ENCODE data around the gene RARS2.

Gene RARS2

DNA sequence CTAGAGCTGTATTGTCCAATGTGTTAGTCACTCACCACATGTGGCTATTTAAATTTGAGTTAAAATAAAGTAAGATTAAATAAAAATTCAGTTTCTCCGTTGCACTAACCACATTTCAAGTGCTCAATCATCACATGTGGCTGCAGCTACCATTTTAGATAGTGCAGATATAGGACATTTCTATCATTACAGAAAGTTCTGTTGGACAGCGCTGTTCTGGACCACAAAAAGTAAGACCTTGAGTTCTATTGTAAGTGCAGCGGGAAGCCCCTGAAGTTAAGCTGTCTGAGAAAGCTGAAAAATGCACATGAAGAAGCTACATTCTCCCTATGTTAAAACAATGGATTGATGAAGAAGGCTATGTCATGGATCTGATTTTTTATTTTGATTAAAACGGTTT, 1.2 kb upstream of the RARS2 start:
- no peak for DNase-seq
- TF ChIP-seq POLR2A (IDR thresholded peaks at IDR 0.05; ENCODE audit: low read length): no peak
- no peak for TF ChIP-seq GATA1 (IDR thresholded peaks at IDR 0.05; ENCODE audit: low read depth, low read length)

DNA sequence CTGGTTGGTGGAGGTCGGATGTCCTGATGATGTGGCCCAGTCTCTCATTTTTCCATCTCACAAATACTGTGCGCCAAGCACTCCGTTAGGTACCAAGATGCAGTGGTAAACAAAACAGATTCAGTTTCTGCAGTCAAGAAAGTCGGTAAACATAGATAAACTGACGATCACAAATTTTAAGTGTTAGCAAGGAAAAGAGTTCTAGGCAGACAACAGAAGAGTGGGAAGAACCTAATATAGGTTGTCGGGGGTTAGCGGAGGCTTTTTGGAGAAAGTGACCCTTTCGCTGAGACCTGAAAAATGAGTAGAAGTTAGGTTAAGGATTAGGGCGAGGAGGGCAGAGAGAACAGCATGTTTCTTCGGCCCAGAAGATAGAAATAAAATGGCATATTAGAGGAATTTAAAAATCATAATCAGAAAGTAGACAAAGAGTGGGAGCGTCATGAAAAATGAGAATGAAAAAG, 662 bp upstream of the RARS2 start:
- DNase-seq: peak in 1 of 2 experiments; percentile 52
- no peak for TF ChIP-seq GATA1 (IDR thresholded peaks at IDR 0.05; ENCODE audit: low read depth, low read length)
- no peak for TF ChIP-seq POLR2A (IDR thresholded peaks at IDR 0.05; ENCODE audit: low read length)

DNA sequence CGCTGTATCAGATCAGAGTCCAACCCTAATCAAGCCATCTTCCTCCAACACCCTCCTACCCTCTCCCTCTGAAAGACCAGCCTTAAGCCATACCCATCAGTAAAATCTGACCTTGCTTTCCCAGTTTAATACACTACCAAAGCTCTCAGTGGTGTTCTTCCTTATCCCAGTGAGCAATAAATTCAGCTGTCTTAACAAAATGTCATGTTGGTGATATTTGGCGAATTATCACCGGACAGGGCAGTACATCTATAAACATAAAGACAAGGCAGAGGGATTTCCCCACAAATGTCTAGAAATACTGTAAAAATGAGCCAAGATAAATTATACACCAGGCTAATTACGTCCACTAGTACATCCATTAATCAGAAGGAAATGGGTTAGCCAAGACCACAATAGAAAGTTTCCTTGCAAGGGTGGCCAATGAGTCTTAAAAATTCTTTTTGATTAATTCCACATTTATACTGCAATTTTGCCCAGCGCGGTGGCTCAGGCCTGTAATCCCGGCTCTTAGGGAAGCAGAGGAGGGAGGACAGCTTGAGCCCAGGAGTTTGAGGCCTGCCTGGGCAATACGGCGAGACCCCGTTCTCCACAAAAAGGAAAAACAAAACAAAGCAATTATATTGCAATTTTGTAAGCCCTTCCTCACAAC, 905 bp downstream of the RARS2 start:
- DNase-seq: peak in 1 of 2 experiments; percentile 33
- TF ChIP-seq POLR2A (IDR thresholded peaks at IDR 0.05; ENCODE audit: low read length) (no peak), GATA1 (IDR thresholded peaks at IDR 0.05; ENCODE audit: low read depth, low read length) (no peak)

DNA sequence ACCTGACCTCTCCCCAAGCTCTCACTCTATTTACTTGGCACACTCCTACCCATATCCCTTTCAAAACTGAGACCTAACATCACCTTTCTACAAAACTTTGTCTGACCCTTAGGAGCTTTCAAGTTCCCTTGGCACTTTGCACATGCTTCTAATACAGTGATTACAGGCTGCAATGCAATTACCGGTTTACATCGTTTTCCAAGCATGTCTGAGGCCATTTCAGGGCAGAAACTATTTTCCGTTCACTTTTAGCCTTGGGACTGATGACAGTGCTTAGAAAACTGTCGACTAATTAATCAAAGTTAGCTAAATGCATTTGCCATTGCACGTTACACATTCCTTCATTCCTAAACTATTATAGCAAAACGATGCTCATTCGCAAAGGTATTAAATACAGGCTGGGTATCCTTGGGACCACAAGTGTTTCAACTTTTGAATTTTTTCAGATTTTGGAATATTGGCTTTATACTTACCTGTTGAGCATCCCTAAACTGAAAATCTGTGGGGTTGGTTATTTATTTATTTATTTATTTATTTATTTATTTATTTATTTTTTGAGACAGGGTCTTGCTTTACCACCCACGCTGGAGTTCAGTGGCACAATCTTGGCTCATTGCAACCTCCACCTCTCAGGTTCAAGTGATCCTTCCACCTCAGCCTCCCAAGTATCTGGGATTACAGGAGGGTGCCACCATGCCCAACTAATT, 3.3 kb downstream of the RARS2 start:
- no peak for DNase-seq
- TF ChIP-seq POLR2A (IDR thresholded peaks at IDR 0.05; ENCODE audit: low read length): no peak

DNA sequence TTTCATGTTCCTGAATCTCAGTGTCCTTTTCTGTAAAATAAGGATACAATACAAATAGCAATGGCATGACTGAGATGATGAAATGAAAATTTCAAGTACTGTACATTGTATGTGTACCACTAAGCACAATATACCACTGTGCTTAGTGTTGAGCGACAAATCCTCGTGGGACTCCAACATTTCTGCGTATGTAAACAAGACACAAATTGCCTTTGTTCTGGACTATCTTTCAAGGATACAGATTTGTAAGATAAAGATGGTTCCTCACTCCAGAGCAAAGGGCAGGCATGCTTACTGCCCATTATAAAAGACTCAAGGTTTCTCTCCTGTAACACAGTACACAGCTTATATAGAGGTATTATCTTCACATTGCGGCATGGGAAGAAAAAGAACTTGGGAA, 6.0 kb downstream of the RARS2 start:
- no peak for DNase-seq
- TF ChIP-seq GATA1 (IDR thresholded peaks at IDR 0.05; ENCODE audit: low read depth, low read length) (no peak), POLR2A (IDR thresholded peaks at IDR 0.05; ENCODE audit: low read length) (no peak)

DNA sequence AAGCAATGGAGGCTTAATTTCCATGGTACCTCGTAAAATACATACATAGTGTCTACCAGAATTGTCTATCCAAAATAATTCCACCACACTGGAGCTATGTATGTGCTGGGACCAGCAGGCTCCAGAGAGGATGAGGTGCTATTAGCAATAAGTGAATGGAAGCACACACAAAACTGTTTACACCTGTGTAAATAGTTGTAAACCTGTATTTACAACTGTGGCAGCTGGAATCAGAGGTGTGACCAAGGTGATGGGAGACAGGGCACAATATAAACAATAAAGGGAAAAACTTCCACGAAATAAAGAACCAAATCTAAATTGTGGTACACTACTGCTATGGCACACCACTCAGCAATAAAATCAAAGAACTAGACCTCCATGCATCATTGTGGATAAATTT, 14.4 kb downstream of the RARS2 start:
- no peak for DNase-seq
- no peak for TF ChIP-seq POLR2A (IDR thresholded peaks at IDR 0.05; ENCODE audit: low read length)
- no peak for TF ChIP-seq GATA1 (IDR thresholded peaks at IDR 0.05; ENCODE audit: low read depth, low read length)

DNA sequence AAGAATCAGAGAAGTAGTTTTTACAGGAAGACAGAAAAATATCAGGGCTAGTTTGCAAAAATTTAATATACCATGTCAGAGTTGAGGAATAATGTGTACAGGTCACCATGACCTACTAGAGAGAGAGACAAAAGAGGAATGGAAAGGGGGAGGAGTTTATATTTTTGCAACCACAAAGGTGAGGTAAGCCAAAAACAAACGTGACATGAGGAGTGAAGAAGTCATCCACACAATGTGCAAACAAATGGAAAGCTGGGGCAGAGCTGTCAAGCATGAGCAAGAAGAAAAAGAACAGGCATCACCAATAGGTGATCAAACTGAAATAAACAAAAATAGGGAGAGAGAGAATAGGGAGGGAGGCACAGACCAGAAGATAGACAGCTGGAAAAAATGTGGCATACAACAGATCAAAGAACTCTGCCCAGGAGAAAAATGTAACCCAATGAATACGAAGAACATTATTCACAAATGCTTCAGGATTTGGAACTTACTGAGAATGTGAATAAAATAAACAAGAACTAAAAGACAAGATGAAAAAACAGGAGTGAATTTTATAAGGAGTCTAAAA, 15.5 kb downstream of the RARS2 start:
- no peak for DNase-seq
- no peak for TF ChIP-seq POLR2A (IDR thresholded peaks at IDR 0.05; ENCODE audit: low read length)
- TF ChIP-seq GATA1 (IDR thresholded peaks at IDR 0.05; ENCODE audit: low read depth, low read length): no peak

DNA sequence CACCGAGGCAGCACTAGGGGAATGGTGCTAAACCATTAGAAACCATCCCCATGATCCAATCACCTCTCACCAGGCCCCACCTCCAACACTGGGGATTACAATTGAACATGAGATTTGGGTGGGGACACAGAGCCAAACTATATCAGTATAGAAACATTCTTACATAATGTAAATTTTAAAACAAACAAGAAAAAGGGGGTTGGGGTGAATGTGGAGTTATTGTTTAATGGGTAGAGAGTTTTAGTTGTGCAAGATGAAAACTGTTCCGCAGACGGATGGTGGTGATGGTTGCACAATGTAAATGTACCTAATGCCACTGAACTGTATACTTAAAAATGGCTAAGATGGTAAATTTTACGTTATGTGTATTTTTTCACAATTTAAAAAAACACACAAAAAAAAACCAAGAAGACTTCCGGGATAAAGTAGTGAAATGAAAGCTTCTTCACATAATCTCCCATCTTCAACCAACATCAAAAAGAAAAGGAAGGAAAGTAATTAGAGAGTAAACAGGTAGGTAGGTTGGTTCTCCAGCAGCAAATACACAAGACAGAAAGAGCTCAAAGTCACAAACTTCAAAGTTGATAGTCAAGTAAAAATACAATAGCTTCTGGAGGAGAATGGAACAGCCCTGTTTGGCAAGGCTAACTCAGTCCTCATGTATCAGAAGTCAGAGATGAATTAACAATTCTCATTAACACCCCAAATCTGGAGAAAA, 16.3 kb downstream of the RARS2 start:
- TF ChIP-seq GATA1 (IDR thresholded peaks at IDR 0.05; ENCODE audit: low read depth, low read length) (no peak), POLR2A (IDR thresholded peaks at IDR 0.05; ENCODE audit: low read length) (no peak)
- no peak for DNase-seq

DNA sequence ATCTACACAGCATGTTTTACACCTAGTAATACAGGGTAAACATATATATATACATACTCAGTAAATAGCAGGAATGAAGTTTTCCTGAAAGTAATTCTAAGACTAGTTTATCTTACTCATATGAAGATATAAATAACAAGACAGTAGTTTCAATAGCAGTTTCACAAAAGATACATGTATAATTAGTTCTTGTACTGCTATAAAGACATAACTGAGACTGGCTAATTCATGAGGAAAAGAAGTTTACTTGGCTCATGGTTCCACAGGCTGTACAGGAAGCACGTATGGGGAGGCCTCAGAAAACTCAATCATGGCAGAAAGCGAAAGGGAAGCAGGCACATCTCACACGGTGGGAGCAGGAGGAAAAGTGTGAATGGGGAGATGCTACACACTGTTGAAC, 16.9 kb downstream of the RARS2 start:
- no peak for TF ChIP-seq POLR2A (IDR thresholded peaks at IDR 0.05; ENCODE audit: low read length)
- no peak for TF ChIP-seq GATA1 (IDR thresholded peaks at IDR 0.05; ENCODE audit: low read depth, low read length)
- DNase-seq: no peak

DNA sequence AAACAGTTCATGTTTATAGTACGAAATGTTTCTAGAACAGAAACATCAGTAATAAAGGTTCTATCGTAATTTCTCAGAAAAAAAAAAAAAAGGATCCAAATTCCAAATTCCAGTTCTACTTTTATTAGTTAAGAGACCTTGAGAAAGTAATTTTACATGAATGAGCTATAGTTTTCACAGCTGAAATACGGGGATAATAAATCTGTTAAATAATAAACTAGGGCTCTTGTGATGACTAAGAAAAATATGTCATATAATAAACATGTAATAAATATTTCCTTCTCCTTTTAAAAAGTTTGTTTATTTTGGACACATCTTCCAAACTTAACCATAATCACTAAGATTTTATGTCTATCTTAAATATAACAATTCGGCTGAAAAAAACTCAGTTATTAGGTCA, 17.8 kb downstream of the RARS2 start:
- no peak for DNase-seq
- no peak for TF ChIP-seq GATA1 (IDR thresholded peaks at IDR 0.05; ENCODE audit: low read depth, low read length)
- no peak for TF ChIP-seq POLR2A (IDR thresholded peaks at IDR 0.05; ENCODE audit: low read length)

DNA sequence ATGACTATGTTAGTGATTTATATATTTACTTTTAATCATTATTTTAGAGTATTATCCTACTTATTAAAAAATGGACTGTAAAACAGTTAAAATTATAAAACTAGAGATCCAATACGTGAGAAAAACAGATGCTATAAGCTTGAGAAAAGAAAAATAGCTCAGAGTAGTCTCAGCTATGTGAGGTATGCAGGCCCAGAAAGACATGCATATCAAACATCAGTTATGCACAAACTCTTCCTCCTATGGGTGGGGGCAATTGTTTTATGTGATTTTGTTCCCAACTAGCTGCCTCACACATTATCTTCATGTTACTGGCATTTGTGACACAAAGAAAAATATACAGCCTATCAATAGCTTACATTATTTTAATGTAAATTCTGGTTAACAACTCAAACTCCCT, 28.8 kb downstream of the RARS2 start:
- no peak for DNase-seq
- TF ChIP-seq POLR2A (IDR thresholded peaks at IDR 0.05; ENCODE audit: low read length): no peak
- no peak for TF ChIP-seq GATA1 (IDR thresholded peaks at IDR 0.05; ENCODE audit: low read depth, low read length)

DNA sequence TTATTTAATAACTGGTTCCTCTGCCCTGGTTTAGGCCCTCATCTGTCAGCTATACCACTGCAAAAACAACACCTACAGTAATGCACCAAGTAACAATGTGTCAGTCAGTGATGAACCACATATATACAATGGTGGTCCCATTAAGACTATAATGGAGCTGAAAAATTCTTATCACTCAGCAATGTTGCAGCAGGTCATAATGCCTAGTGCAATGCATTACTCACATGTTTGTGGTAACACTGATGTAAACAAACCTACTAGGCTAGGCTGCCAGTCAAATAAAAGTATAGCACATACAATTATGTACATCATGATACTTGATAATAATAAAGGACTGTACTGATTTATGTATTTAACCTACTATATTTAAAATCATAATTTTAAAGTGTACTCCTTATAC, 31.3 kb downstream of the RARS2 start:
- DNase-seq: no peak
- TF ChIP-seq POLR2A (IDR thresholded peaks at IDR 0.05; ENCODE audit: low read length): no peak
- no peak for TF ChIP-seq GATA1 (IDR thresholded peaks at IDR 0.05; ENCODE audit: low read depth, low read length)

DNA sequence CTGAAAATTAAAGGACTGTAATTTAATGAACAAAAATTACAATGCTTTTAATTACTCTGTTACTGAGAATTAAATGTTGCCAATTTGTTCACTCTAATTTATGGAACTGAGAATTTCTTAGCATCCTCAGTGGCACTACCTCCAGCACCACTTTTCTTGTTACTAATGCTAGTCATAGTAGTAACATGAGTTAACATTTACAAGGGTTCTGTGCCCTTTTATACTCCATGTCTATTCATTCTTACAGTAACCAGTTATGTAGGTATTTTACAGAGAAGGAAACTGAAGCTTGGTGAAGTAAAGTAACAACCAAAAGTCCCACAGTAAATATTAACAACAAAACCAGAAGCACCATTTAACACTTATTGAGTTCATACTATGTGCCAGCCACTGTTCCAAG, 34.3 kb downstream of the RARS2 start:
- DNase-seq: no peak
- TF ChIP-seq POLR2A (IDR thresholded peaks at IDR 0.05; ENCODE audit: low read length) (no peak), GATA1 (IDR thresholded peaks at IDR 0.05; ENCODE audit: low read depth, low read length) (no peak)

DNA sequence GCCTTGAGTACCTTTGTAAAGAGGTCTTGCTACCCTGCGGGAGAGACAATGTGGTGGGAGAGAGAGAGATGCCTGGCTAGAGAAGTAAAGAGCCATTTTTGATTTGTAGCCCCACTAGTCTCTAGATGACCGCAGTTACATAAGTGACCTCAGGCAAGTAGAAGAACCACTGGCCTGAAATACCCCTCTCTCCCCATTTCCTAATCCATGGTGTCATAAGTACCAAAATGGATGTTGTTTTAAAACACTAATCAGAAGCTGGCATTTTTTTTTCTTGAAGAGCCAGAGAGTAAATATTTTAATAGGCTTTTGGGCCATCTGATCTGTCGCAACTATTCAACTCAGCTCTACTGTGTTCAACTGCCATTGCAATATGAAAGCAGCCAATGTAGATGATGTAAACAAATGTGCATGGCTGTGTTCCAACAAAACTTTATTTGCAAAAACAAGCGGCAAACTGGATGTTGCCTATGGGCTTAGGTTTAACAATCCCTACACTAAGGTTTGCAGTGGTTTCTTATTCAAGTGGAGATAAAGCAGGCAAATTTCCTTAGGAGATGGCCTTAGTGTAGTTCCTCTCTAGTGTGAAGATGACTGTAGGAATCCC, 36.5 kb downstream of the RARS2 start:
- TF ChIP-seq GATA1 (IDR thresholded peaks at IDR 0.05; ENCODE audit: low read depth, low read length) (no peak), POLR2A (IDR thresholded peaks at IDR 0.05; ENCODE audit: low read length) (no peak)
- DNase-seq: no peak
